ENCODE results near the gene BRCC3. TPM values are rescaled to one million over a fixed set of nuclear protein-coding genes. Genes with fewer than 3 reads are reported as not detected.

The BRCC3 gene
- total RNA-seq, 2 experiments from 2014 or later, result 41.2 to 41.7 TPM

GRCh38 chrX:155148724-155149537, 77.6 kb downstream of the BRCC3 start:
- peak; percentile 2 for DNase-seq
- Mint-ChIP-seq H3K27me3 (no peaks in the 10 kb centered on the region), H3K4me3 (no peak overlapping the region), H3K27ac (no peak overlapping the region), H3K9me3 (peaks cover 3% of the 10 kb centered on the region), H3K36me3 (peaks cover 1% of the 10 kb centered on the region), H3K4me1 (peaks cover 6% of the 10 kb centered on the region)

- Mint-ChIP-seq H3K36me3 (no peaks in the 10 kb centered on the region), H3K27ac (no peak overlapping the region), H3K9me3 (no peaks in the 10 kb centered on the region), H3K4me3 (no peak overlapping the region), H3K4me1 (no peaks in the 10 kb centered on the region), H3K27me3 (no peaks in the 10 kb centered on the region)
- no peak for DNase-seq
These were observed 98.6 kb downstream of the BRCC3 start for GRCh38 chrX:155169881-155170280.

Other genes starting within 250 kb of the BRCC3 start
- not detected for gene SMIM9, start 236.8 kb upstream of the BRCC3 start, total RNA-seq
- gene F8A1, start 185.2 kb upstream of the BRCC3 start, total RNA-seq, result 10 to 100 TPM; 39.3 to 39.4 TPM
- gene F8, start 48.8 kb upstream of the BRCC3 start, total RNA-seq, result 1 to 10 TPM; 4.3 TPM
- 10 to 100 TPM; 97.3 to 99.7 TPM for gene FUNDC2, start 44.7 kb upstream of the BRCC3 start, total RNA-seq
- 1 to 10 TPM; 4.6 to 5.0 TPM for gene CMC4, start 372 bp upstream of the BRCC3 start, total RNA-seq
- gene MTCP1, start 372 bp upstream of the BRCC3 start, total RNA-seq, result 10 to 100 TPM; 17.2 to 19.9 TPM
- gene VBP1, start 145.0 kb downstream of the BRCC3 start, total RNA-seq, result 10 to 100 TPM; 82.9 to 86.8 TPM
- gene RAB39B, start 193.0 kb downstream of the BRCC3 start, total RNA-seq, result 10 to 100 TPM; 13.1 to 13.2 TPM